Measurements from ENCODE around the gene PLA2G4E. TPM values are rescaled to one million over a fixed set of nuclear protein-coding genes. Genes with fewer than 3 reads are reported as not detected.

Gene PLA2G4E
- polyA plus RNA-seq, 3 donors, result not detected

GRCh38 chr15:41996921-41997592, 23.8 kb downstream of the PLA2G4E start:
- H3K4me2 ChIP-seq (replicated peaks; ENCODE audit: extremely low read depth, low read length, poor library complexity, severe bottlenecking), result no peak overlapping the region
- no peaks in the 10 kb centered on the region for H3K27me3 ChIP-seq (ENCODE audit: control insufficient read depth in 2 of 2, insufficient read depth in 2 of 2, low read length in 2 of 2)
- TF ChIP-seq, protein P1, sequence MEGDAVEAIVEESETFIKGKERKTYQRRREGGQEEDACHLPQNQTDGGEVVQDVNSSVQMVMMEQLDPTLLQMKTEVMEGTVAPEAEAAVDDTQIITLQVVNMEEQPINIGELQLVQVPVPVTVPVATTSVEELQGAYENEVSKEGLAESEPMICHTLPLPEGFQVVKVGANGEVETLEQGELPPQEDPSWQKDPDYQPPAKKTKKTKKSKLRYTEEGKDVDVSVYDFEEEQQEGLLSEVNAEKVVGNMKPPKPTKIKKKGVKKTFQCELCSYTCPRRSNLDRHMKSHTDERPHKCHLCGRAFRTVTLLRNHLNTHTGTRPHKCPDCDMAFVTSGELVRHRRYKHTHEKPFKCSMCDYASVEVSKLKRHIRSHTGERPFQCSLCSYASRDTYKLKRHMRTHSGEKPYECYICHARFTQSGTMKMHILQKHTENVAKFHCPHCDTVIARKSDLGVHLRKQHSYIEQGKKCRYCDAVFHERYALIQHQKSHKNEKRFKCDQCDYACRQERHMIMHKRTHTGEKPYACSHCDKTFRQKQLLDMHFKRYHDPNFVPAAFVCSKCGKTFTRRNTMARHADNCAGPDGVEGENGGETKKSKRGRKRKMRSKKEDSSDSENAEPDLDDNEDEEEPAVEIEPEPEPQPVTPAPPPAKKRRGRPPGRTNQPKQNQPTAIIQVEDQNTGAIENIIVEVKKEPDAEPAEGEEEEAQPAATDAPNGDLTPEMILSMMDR (IDR thresholded peaks at IDR 0.05), result no peak
- intact Hi-C loops (cut with micrococcal nuclease), result no loop called here
- H4K20me1 ChIP-seq (ENCODE audit: insufficient read depth, low read length), result no peaks in the 10 kb centered on the region
- H3K27me3 Mint-ChIP-seq (ENCODE audit: low read depth in 3 of 3), result peaks cover 0 to 5% (median 1%) of the 10 kb centered on the region in 3 donors
- no peak overlapping the region for H3K4me3 Mint-ChIP-seq
- no peak overlapping the region for H3K9ac ChIP-seq (ENCODE audit: insufficient read depth, low read length, poor library complexity, severe bottlenecking)
- no peak overlapping the region for H3K27ac ChIP-seq (ENCODE audit: low read depth in 1 of 2, low read length in 2 of 2)
- no peak overlapping the region for H3K27ac Mint-ChIP-seq
- no peaks in the 10 kb centered on the region for H3K79me2 ChIP-seq (ENCODE audit: insufficient read depth, low read length)
- no peaks in the 10 kb centered on the region for H3K4me1 ChIP-seq (ENCODE audit: control insufficient read depth in 1 of 2, insufficient read depth in 2 of 2, low read length in 2 of 2)
- H3K36me3 Mint-ChIP-seq, result no peaks in the 10 kb centered on the region
- H2AFZ ChIP-seq (ENCODE audit: insufficient read depth, low read depth, low read length, poor library complexity, severe bottlenecking), result no peak overlapping the region
- H3K4me3 ChIP-seq (replicated peaks in 1 of 3; ENCODE audit: low read depth in 2 of 3, low read length in 3 of 3), result no peak overlapping the region
- H3K36me3 ChIP-seq (replicated peaks in 1 of 2; ENCODE audit: control insufficient read depth in 1 of 2, insufficient read depth in 2 of 2, low read length in 2 of 2), result no peaks in the 10 kb centered on the region
- H3K9me3 ChIP-seq (replicated peaks in 1 of 2; ENCODE audit: control insufficient read depth in 1 of 2, insufficient read depth in 1 of 2, low read length in 2 of 2), result no peaks in the 10 kb centered on the region
- H3K4me1 Mint-ChIP-seq, result no peaks in the 10 kb centered on the region
- DNase-seq, result no peak
- no peaks in the 10 kb centered on the region for H3K9me3 Mint-ChIP-seq
- WGBS (ENCODE audit: insufficient coverage), result 90% methylated on average over 9 of the region's 13 CpGs

GRCh38 chr15:41996376-41996775, 24.5 kb downstream of the PLA2G4E start:
- TF ChIP-seq, protein P1 (IDR thresholded peaks at IDR 0.05), result no peak
- no peaks in the 10 kb centered on the region for H3K79me2 ChIP-seq (ENCODE audit: insufficient read depth, low read length)
- H3K27ac ChIP-seq (ENCODE audit: low read depth in 1 of 2, low read length in 2 of 2), result no peak overlapping the region
- H3K36me3 Mint-ChIP-seq, result no peaks in the 10 kb centered on the region
- peaks cover 0 to 5% (median 1%) of the 10 kb centered on the region in 3 donors for H3K27me3 Mint-ChIP-seq (ENCODE audit: low read depth in 3 of 3)
- intact Hi-C loops (cut with micrococcal nuclease), result no loop called here
- no peaks in the 10 kb centered on the region for H3K9me3 ChIP-seq (replicated peaks in 1 of 2; ENCODE audit: control insufficient read depth in 1 of 2, insufficient read depth in 1 of 2, low read length in 2 of 2)
- H3K9me3 Mint-ChIP-seq, result no peaks in the 10 kb centered on the region
- H3K4me2 ChIP-seq (replicated peaks; ENCODE audit: extremely low read depth, low read length, poor library complexity, severe bottlenecking), result no peak overlapping the region
- H3K4me3 Mint-ChIP-seq, result no peak overlapping the region
- no peaks in the 10 kb centered on the region for H3K4me1 ChIP-seq (ENCODE audit: control insufficient read depth in 1 of 2, insufficient read depth in 2 of 2, low read length in 2 of 2)
- no peaks in the 10 kb centered on the region for H3K27me3 ChIP-seq (ENCODE audit: control insufficient read depth in 2 of 2, insufficient read depth in 2 of 2, low read length in 2 of 2)
- no peak overlapping the region for H3K4me3 ChIP-seq (replicated peaks in 1 of 3; ENCODE audit: low read depth in 2 of 3, low read length in 3 of 3)
- H4K20me1 ChIP-seq (ENCODE audit: insufficient read depth, low read length), result no peaks in the 10 kb centered on the region
- H3K9ac ChIP-seq (ENCODE audit: insufficient read depth, low read length, poor library complexity, severe bottlenecking), result no peak overlapping the region
- H3K4me1 Mint-ChIP-seq, result no peaks in the 10 kb centered on the region
- no peak overlapping the region for H2AFZ ChIP-seq (ENCODE audit: insufficient read depth, low read depth, low read length, poor library complexity, severe bottlenecking)
- 97% methylated on average over 10 of the region's 10 CpGs for WGBS (ENCODE audit: insufficient coverage)
- H3K36me3 ChIP-seq (replicated peaks in 1 of 2; ENCODE audit: control insufficient read depth in 1 of 2, insufficient read depth in 2 of 2, low read length in 2 of 2), result no peaks in the 10 kb centered on the region
- H3K27ac Mint-ChIP-seq, result no peak overlapping the region
- no peak for DNase-seq

Measured in CD14-positive monocyte (primary cell).